Raji (cell line): ENCODE data around the gene NFU1.

Experiments used
- POLR2A ChIP-seq: IDR thresholded peaks from 2 replicates; pipeline ENCODE4 v1.6.1; 2011; ENCODE audit warnings: low read depth, low read length, control low read depth; ENCODE audit not compliant: insufficient read depth

The NFU1 gene

GRCh38 chr2:69416147-69416546, 21.1 kb downstream of the NFU1 start:
- no peak for TF ChIP-seq POLR2A

GRCh38 chr2:69411120-69411519, 26.1 kb downstream of the NFU1 start:
- no peak for TF ChIP-seq POLR2A

GRCh38 chr2:69405306-69405705, 31.9 kb downstream of the NFU1 start:
- TF ChIP-seq POLR2A = no peak

DNA sequence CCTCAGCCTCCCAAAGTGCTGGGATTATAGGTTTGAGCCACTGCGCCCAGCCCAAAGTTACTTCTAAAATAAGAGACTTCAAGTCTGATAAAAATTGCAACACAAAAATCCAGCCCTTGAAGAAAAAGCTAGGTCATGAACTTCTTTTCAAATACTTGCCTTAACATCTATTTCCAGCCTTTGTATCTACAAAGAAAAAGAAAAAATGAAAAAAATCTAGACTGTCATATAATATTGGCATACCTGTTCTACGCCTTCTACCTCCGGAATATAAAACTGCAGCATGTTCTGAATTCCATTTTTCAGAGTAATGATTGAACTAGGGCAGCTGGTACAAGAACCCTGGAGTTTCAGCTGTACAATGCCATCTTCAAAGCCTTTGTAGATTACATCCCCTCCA, 37.1 kb downstream of the NFU1 start:
- no peak for TF ChIP-seq POLR2A

DNA sequence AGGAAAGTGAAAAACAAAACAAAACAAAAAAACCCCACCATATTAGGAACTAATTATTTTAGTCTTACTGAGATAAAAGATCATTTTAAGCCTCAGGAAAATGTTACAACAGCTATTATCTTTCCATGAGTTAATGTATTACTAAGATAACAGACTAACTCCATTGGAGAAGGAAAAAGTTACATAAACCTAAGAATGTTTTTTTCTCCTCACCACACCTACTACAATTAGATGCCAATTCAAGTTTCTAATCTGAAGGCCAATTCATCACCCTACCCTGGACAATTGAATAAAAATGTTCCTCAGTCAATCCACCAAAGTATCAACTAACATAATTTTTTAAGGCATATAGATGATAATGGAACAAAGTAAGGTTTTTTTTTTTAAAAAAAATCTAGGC, 40.0 kb downstream of the NFU1 start:
- TF ChIP-seq POLR2A = no peak

- TF ChIP-seq POLR2A = no peak
Observed at GRCh38 chr2:69395866-69396265, 41.4 kb downstream of the NFU1 start.

GRCh38 chr2:69393963-69394362, 43.3 kb downstream of the NFU1 start:
- TF ChIP-seq POLR2A = no peak

DNA sequence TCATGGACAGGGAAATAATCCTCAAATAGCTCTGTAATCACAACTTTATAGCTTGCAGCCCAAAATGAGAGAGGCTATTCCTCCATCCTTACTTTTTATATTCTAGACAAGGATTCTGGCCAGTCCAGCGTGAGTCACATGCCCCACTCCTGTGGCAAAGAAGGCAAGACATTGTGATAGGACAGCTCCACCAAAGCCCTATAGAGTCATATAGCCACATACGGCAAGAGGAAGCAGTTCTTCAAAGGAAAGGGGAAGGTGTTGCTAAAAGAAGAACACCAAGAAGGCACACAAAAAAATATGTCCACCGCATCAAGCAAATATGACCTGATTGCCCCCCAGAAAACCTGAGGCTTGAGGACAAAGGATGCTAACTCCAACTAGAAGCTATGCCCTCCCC, 46.8 kb downstream of the NFU1 start:
- TF ChIP-seq POLR2A = no peak

- TF ChIP-seq POLR2A = no peak
Observed at GRCh38 chr2:69390001-69390400, 47.2 kb downstream of the NFU1 start.

- no peak for TF ChIP-seq POLR2A
Observed at GRCh38 chr2:69389271-69389670, 48.0 kb downstream of the NFU1 start.

- peak; percentile 30; the same call in 1 of the 2 replicates for TF ChIP-seq POLR2A
Observed at GRCh38 chr2:69387770-69388481, 49.3 kb downstream of the NFU1 start.

DNA sequence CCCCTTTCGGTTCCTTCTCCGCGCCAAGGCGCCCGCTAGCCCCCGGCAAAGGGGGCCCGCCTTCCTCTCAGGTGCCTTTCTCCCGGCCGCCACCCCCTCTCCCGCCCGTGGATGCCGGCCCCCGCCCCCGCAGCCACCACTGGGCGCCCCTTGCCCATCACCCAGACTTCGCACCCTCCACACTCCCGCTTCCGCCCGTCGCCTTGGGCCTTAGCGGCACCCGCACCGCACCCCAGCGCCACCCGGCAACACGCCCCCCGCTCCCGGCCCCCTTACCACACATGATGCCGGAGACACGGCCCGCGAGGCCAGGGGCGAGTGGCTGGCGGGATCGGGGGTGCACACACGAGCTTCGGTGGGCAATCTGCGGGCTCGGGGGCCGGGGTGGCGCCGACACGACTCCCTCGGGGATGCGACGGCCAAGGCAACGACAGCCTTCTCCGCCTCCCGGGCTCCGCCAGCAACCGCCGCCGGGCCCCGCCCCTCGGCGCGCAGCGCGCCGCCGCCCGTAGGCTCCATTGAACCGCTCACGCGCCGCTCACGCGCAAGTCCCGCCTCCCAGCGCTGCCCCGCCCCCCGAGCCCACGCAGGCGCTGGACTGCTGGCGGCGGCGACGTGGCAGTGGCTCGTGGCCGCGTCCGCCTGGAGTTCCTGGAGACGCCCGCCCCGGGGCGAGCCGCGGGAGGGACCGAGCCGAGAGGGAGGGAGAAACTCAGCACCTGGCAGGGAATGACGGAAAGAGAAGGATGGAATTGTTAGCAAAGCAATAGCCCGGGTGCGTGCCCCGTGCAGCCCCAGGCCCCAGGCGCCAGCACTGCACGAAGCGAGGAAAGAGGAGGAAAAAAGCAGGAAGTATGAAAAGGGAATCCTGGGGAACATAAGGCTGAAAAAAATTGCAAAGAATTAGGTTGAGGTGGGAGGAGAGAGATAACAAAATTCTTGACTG, 50.2 kb downstream of the NFU1 start, which contains the start of gene GFPT1:
GFPT1 (minus strand) TSS at position 439 of the 946 bp plus-strand sequence; CDS start at position 283, 156 bp downstream.
- peak; percentile 83 for TF ChIP-seq POLR2A

- TF ChIP-seq POLR2A = no peak
Observed at GRCh38 chr2:69386360-69386759, 50.9 kb downstream of the NFU1 start.

DNA sequence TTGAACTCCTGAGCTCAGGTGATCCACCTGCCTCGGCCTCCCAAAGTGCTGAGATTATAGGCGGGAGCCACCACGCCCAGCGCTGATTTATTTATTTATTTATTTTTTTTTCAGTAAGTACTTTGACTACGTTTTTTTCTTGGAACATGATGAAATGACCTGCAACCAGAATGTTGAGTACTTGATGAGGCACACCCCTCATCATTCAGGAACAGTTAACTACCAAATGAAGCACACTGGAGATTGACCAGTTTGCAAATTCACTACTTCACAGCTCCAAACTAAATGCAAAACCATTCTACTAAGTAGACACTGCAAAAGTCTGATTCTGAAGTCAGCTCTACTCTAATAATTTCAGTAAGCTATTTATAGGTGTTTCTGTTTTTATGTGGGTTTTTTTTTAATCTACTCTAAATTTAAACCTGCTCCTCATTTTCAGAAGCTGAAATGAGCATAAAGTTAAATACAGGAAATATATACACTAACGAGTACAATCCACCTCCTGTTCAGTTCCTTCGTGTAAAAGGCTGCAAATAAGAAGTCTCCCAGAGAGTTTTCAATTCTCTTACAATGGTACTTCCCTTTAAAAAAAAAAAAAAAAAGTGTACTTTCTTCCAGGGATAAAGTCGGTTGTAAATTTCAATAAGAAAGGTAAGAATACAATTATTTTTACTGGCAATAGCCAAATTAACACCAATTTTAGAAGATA, 51.6 kb downstream of the NFU1 start:
- no peak for TF ChIP-seq POLR2A

DNA sequence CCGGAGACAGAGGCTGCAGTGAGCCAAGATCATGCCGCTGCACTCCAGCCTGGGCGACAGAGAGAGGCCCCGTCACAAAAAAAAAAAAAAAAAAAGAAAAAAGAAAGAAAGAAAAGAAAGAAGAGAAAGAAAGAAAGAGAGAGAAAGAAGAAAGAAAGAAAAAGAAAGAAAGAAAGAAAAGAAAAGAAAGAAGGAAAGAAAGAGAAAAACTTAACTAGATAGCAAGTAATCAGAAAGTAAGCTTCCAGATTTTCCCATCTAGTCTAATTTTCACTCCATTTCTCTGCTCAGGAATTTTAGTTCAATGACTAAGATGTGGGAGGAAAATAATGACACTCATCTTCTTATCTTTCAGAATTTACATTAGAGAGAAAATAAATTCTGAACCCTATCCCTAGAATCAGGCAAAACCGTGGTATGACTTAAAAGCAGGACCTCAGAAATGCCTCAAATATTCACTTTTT, 52.6 kb downstream of the NFU1 start:
- TF ChIP-seq POLR2A = no peak

DNA sequence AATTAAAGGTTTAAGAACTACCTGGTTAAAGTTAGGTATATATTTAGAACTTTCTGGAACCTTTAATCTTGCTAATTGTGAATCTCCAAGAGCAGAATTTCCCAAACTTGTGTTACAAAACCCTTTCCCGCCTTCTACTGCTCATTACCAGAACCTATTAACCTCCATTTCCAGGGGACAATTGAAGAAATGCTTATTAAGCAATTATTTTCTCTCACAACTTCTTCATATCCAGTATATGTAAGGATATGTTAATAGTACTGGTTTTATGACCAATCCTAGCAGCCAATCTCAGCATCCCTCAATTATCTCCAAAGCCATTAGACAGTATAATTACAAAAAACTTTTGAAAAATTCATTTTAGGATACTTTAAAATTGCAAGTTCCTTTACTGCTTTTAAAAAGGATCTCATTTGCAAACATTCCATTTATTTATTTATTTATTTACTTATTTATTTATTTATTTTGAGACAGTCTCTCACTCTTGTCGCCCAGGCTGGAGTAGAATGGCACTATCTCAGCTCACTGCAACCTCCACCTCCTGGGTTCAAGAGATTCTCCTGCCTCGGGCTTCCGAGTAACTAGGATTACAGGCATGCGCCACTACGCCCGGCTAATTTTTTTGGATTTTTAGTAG, 53.9 kb downstream of the NFU1 start:
- TF ChIP-seq POLR2A = no peak
